GM18873 (cell line): ENCODE data around the gene OR11H1.
"Not testable (repeated sequence)": the region's sequence is repeated elsewhere in the genome, so short reads cannot be mapped to it uniquely, and the experiment has no call there.

Experiments
- ATAC-seq: cut with Tn5 transposase; IDR thresholded peaks from one replicate; pipeline ENCODE4 v1.9.1; 2021; ENCODE audit warnings: mild to moderate bottlenecking, moderate library complexity, moderate number of reproducible peaks; ENCODE audit not compliant: unreplicated experiment, low FRiP score

OR11H1 gene

GRCh38 chr22:15527892-15528291 is at the start of gene OR11H1:
Gene OR11H1, plus strand, starts transcription at chr22:15528192. Its CDS starts 0 bp downstream, at chr22:15528192.
- ATAC-seq, result not testable (repeated sequence)

- ATAC-seq, result not testable (repeated sequence)
Observed at GRCh38 chr22:15509967-15510366, 18.0 kb upstream of the OR11H1 start.

GRCh38 chr22:15515896-15516295 is 12.1 kb upstream of the OR11H1 start:
- not testable (repeated sequence) for ATAC-seq

GRCh38 chr22:15553767-15554166 is 25.8 kb downstream of the OR11H1 start:
- ATAC-seq, result not testable (repeated sequence)

- ATAC-seq, result not testable (repeated sequence)
Observed at GRCh38 chr22:15563461-15563860, 35.5 kb downstream of the OR11H1 start.

- ATAC-seq, result not testable (repeated sequence)
Observed at GRCh38 chr22:15565063-15565462, 37.1 kb downstream of the OR11H1 start.
